ENCODE data around the gene FKBP6. TPM values are rescaled to one million over a fixed set of nuclear protein-coding genes. Genes with fewer than 3 reads are reported as not detected.
A peak's percentile ranks its signal among the peaks of the same experiment; 100 is the strongest.
"Not testable (repeated sequence)": the region's sequence is repeated elsewhere in the genome, so short reads cannot be mapped to it uniquely, and the experiment has no call there.

The FKBP6 gene
- polyA plus RNA-seq, 4 donors = 0.29 to 0.90 (median 0.78) TPM; not detected in 1

GRCh38 chr7:73387221-73387828 lies 59.4 kb downstream of the FKBP6 start:
- DNase-seq (ENCODE audit: low read depth in 4 of 4, low spot score in 2 of 4) = no peak

GRCh38 chr7:73387908-73388414 lies 60.0 kb downstream of the FKBP6 start:
- DNase-seq (ENCODE audit: low read depth in 4 of 4, low spot score in 2 of 4) = no peak

GRCh38 chr7:73391396-73391795 lies 63.4 kb downstream of the FKBP6 start:
- DNase-seq (ENCODE audit: low read depth in 4 of 4, low spot score in 2 of 4) = no peak

GRCh38 chr7:73394422-73394821 lies 66.5 kb downstream of the FKBP6 start:
- DNase-seq (ENCODE audit: low read depth in 4 of 4, low spot score in 2 of 4) = no peak

DNA sequence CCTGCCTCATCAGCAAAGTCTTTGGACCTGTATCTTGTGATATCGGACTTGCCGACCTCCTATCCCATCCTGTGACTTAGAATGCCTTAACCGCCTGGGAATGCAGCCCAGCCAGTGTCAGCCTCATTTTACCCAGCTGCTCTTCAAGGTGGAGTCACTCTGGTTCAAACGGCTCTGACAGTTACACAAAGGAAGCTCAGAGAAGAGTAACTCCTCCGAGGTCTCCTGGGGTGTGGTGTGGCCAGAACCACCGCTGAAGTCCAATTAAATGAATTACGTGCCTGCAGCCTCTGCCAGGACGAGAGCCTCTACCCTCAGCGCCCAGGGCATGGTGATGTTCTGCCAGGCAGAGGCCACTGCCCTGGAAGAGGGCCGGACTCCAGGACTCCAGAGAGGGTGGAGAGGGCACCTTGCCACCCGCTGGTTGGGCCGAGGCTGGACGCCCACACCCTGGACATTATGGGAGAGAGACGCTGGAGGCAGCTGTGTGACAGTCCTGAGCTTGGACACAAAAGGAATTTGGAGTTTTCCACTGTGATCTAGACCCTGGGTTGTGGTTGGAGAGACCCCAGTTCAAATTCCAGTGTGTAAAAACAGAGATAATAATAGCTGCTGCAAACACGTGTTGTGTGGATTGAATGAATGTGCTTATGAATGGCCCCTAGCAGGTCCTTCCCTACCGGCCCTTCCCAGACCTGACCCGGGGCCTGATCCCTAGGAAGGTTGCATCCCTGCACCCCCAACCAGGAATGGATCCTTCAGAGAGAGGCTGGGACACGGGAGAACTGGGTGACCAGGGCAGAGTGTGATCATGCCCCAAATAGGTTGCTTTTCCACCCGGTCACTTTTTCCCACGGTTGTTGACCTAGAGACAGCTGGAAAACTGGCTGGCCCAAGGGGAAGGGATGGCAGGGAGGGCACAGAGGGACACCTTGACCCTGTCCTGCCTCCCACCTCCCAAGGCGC lies 67.9 kb downstream of the FKBP6 start:
- no peak for DNase-seq (ENCODE audit: low read depth in 4 of 4, low spot score in 2 of 4)

- DNase-seq (ENCODE audit: low read depth in 4 of 4, low spot score in 2 of 4) = peak in 2 of 4 donors; percentile 53 to 62
Observed at GRCh38 chr7:73397521-73398281, 69.7 kb downstream of the FKBP6 start.

DNA sequence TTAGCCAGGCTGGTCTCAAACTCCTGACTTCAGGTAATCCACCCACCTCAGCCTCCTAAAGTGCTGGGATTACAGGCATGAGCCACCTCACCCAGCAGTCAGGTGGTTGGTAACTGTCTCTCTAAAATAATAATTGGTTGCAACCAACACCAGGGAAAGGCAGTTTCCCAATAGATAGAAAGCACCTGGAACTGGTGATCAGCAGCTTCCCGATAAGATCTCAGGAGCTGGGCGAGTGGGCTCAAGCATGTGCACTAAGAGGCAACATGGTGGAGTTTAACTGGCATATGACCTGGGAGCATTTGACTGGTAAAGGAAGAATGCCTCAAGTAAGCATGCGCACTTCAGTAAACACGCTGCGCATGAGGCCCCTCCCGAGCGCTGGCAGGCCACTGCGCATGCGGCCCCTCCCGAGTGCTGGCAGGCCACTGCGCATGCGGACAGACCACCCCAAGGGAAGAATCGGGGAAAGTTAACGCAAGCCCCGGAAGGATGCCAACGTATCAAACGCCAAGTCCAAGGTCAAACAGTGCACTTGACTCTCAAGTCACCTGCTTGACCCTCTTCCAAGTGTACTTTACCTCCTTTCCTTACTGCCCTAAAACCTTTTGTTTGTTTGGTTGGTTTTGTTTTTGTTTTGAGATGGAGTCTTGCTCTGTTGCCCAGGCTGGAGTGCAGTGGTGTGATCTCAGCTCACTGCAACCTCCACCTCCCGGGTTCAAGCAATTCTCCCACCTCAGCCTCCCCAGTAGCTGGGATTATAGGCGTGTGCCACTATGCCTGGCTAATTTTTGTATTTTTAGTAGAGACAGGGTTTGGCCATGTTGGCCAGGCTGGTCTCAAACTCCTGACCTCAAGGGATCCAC lies 71.5 kb downstream of the FKBP6 start:
- peak in 1 of 4 donors; percentile 69 for DNase-seq (ENCODE audit: low read depth in 4 of 4, low spot score in 2 of 4)

DNA sequence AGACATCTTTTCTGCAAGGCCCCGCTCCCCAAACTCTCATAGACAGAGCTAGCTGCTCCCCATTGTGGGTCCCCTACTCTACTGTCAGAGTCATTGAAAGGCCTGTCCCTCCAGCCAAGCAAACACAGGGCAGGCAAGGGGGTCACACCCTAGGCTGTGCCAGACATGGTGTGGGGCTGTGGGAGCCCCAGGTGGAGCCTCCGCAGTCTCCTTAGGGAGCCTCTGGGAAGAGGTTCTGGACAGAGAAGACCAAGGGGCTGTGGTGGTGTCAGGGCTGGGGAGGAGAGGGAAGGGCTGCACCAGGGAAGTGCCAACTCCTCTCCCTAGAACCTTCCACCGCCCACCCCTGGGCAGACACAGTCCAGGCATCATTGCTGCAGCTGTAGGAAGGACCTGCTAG lies 76.9 kb downstream of the FKBP6 start:
- DNase-seq (ENCODE audit: low read depth in 4 of 4, low spot score in 2 of 4) = not testable (repeated sequence)

Other genes starting within 250 kb of the FKBP6 start
- 1 to 10 TPM in 2 of 4 donors, under 1 TPM in 2; 0.13 to 1.2 (median 0.66) TPM for gene SPDYE9, start 242.1 kb upstream of the FKBP6 start, polyA plus RNA-seq (ENCODE audit: insufficient read length in 4 of 4)
- gene NSUN5, start 19.3 kb upstream of the FKBP6 start, polyA plus RNA-seq (ENCODE audit: insufficient read length in 4 of 4) = 10 to 100 TPM; 13.7 to 21.5 (median 19.7) TPM
- gene TRIM50, start 79 bp upstream of the FKBP6 start, polyA plus RNA-seq (ENCODE audit: insufficient read length in 4 of 4) = under 1 TPM; 0.20 to 0.43 (median 0.32) TPM
- gene FZD9, start 105.6 kb downstream of the FKBP6 start, polyA plus RNA-seq (ENCODE audit: insufficient read length in 4 of 4) = under 1 TPM; 0.28 to 0.67 (median 0.54) TPM
- 10 to 100 TPM; 67.5 to 78.7 (median 72.7) TPM for gene BAZ1B, start 194.1 kb downstream of the FKBP6 start, polyA plus RNA-seq (ENCODE audit: insufficient read length in 4 of 4)
- 10 to 100 TPM; 37.0 to 44.3 (median 40.9) TPM for gene BCL7B, start 229.5 kb downstream of the FKBP6 start, polyA plus RNA-seq (ENCODE audit: insufficient read length in 4 of 4)

All from left renal cortex interstitium (tissue), 4 donors.